Stimulated activated CD4-positive, alpha-beta T cell treated with anti-CD3 and anti-CD28 coated beads, Interleukin-4, amount 100 ng/mL, for 48 hours (primary cell): ENCODE data around the gene BRINP3.
"Not testable (repeated sequence)": the region's sequence is repeated elsewhere in the genome, so short reads cannot be mapped to it uniquely, and the experiment has no call there.

Experiments used
- DNase-seq, 2 donors: peaks; one replicate each; pipeline ENCODE4 v3.0.0-alpha.2; 2020; ENCODE audit warnings: low read depth in 2 of 2

Gene BRINP3

DNA sequence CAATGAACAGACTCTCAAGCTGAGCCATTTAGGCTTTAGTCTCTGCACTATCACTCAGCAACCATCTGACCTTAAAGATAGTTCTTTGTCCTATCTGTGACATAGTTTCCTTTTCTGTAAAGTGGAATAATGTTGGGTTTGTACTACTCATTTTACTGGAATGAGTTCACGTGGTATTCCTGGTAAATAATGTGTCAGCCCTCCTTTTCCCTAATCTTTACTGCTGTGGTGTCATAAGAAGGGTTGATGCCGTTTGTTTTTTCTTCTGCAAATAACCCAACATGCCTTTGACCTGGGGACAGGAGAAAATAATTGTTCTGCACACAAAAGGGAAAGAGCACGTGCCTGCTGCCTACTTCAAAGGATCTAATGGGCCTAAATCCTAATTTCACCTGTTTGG is 297.8 kb downstream of the BRINP3 start:
- no peak for DNase-seq

DNA sequence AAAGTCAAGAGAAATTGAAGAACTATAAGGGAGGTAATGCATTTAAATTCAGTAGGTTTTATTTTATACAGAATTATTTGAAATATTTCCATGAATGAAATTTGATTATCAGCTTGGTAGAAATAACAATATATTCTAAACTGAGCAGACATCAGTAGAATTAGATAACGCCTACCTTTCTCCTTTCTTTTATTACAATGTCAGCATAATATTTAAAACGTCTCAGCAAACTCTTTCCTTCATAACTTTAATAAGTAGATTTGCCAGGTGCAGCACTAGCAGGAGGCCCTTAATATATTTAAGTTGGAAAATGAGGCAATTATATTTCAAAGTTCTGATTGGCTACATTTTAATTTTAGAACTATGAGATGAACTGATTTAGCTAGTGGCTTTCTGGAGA is 298.8 kb downstream of the BRINP3 start:
- no peak for DNase-seq

DNA sequence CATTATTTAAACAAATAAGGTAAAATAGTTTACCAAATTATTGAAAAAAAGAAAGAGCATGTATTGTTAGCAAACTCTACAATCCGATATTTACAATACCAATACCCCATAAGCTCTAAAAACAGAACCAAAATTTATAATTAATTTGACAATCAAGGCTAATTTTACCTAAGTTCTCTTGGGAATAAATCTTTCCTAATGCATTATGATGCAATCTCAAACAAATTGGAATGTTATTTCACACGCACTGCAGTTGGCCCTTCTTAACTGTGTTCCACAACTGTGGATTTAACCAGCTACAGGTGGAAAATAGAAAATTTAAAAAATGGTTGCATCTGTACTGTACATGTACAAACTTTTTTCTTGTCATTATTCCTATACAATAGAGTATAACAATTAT is 300.1 kb downstream of the BRINP3 start:
- no peak for DNase-seq

DNA sequence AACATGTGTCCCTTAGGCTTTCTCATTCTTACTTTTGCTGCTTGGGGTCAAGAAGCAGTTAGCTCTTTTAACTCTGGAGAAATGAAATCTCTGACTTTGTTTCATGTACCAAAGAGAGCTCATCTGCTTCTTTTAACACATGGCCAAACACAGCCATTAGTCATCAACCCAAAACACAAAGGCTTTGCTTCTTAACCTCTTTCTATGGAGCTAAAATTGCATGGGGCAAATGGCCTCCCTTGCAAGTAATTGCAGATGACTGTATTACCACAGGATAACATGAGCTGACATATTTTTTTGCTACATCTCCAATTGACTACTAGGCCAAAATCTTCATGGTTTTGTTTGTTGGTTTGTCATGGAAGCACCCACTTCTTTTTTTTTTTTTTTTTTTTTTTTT is 300.9 kb downstream of the BRINP3 start:
- DNase-seq: no peak

DNA sequence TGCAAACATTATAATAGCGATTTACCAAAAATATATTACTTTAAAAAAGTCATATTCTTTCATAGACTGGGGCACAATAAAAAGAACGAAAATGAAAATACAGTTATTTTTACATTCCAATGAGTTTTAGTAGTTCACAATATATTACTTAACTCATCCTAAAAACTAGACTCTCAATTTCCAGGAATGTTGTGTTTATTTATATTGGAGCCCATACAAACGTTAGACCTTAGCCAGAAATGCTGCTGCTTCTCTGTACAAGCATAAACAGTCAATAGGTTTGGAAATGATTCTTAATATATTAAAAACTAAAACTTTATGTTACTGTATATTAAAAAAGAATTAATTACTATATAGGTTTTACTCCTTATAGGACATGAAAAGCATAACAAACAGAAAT is 302.3 kb downstream of the BRINP3 start:
- no peak for DNase-seq

DNA sequence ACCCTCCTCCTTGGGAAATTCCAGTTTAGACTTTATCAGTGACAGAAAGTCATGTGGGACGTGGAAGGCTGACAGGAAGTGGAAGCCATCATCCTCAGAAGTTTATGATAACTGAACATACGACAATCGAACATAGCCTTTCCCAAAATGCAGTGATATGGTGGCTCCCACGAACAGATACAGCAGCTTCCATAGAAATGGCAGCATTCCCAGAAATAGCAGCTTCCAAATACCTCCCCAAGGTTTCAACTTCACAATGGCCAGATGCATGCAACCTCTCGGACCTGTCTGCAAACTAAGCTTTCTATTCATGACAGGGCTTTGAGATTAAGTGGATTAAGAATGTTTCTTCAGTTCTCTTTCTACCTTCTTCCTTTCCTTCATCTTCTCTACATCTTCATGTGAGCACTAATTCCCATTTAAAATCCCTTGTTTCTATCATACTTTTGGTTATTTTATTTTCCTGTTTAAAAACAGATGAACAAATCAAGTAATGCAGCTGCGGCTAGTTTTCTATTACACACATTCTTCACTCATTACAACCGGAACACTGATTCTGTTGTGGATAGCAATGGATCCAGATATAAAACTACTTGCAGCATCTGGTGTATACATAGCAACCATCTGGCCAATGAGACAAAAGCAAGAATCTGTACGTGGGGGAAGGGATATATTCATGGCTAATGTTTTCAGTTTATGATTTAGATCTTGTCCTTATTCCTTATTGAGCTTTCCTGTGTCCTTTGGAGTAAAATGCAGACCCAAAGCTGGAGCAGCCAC is 304.8 kb downstream of the BRINP3 start:
- no peak for DNase-seq

DNA sequence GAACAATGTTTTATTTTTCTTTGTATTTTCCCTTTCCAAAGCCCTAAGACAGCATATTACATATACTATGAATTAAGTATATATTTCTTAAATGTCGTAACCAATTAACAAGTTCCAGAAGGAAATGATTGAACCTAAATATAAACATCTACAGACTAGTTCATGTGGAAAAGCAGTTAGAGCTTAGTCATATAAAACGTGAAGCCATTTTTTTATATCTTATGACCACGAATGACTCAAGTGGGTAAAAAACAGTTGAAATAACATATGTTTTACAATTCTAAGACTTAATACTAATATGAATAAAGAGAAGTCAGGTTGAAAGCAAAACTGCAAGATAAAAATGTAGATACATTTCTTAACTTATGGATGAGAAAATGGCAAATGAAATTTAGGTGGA is 307.3 kb downstream of the BRINP3 start:
- DNase-seq: no peak

DNA sequence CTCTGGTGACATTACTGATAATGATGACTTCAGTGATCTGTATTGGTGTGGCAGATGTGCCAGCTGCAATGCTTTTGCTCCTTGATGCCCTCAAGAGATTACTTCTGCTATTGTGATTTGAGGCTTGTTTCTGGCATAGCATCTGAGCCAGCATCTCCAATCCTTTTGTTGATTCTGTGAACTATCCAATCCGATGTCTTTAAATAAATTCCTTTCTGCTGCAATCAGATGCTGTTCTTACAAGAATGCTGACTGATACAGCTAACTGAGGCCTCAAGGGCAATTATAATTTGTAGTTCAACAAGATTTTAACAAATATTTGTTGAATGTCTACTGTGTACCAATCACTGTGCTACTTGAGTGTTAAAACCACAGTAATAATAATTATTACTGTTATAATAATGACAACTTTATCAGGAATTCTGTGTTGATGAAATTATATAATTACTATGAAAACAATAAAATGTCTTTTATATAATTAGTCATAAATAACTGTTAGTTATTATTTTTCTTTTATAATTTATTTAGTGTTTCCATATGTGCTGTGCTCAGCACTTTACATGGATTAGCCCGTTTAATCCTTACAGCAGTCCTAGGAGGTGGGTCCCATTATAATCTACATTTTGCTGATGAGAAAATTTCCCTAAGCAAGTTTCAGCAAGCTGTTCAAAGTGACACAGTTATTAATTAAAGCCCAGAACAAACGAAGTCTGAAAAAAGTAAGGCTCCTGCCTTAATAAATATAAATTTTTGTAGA is 308.2 kb downstream of the BRINP3 start:
- no peak for DNase-seq

DNA sequence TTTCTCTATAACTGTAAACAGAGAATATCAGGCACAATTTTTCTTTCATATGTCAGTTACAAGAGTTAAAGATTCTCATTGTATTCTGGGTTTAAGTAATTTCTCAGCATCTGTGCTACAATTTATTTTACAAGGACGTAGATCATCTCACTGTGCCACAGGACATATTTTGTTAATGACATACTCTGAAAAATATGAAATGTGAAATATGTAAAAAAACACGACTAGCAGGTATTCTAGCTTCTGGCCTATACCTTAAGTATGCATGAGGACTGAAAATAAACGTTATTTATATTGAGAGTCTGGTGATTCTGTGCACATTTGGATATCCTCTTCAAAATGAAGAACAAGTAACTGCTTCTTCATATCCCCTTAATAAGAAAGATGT is 308.8 kb downstream of the BRINP3 start:
- DNase-seq: no peak

DNA sequence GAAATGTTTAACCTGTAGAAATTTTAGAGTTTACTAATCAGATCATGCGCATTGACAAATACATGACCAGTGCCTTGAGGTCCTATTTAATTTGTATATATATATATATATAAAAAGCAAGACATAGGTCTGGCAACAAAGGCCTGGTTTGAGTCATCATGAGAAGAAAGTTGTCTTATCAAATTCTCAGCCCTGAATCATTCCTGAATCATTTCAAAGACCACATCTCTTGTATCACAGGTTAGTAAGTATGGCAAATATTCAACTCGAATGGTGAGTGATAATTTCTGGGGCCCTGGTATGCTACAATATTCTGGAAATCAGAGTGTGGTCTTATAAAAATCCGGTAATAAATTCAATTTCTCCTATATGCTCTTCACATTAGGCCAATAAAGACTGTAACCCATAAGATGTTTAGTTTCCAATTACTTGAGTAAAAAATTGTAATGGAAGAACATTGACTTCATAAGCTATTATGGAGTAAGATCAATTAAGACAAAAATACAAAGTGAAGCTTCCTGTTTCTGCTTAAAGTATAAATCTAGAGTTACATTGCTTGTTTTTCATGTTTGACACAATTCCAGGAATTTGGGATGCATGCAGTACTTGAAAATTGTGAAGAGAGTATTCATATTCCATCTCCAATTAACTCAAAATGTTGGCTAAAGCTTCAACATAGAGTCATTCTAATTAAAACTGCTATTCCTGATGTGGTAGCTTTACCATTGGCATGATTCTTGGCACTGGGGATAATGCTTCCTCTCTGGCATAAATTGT is 309.4 kb downstream of the BRINP3 start:
- no peak for DNase-seq

DNA sequence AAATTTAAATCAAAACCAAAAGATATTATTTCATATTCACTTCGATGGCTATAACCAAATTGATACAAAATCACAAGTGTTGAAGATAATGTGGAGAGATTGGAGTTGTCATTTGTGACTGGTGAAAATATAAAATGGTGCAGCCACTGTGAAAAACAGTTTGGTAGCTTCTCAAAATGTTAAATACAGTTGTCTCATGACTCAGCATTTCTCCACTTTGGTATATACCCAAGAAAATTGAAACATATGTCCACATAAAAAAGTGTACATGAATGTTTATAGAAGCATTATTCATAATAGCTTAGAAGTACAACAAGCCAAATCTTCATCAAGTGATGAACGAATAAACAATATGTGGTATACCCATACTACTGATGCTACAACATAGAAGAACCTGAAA is 318.5 kb downstream of the BRINP3 start:
- no peak for DNase-seq

DNA sequence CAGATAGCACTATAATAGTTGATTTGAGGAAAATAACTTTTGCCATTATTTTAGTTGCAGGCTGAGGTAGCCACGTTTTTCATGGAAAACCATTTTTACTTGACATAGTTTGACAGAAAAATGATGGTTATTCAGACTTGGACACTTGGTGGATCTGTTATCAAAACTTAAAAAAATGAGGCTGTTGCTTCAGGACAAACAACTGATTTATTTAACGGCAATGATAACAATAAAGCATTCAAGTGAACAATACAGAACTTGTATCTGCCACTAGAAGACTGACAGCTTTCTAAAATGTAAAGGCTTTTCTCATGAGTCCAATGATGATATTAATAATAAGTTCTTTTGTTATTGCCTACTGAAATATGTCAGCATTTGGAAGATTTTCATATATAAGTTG is 322.9 kb downstream of the BRINP3 start:
- DNase-seq: no peak

DNA sequence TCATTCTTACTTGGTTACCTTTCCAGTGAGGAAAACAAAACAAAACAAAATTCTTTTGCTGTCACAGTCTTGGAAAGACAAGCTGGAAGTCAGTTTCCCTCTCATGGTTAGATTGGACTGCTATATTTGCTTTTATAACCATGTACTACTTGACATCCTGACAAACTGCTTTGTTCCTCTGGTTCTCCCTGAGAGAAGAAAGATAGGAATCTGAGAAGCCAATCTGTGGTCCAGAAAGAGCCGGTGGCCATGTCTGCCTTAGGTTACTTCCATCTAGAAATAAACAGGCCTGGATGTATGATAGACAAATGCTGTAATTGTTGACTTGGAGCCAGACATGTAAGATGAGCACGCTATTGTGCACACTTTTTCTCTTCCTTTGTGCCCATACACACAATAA is 330.0 kb downstream of the BRINP3 start:
- no peak for DNase-seq

DNA sequence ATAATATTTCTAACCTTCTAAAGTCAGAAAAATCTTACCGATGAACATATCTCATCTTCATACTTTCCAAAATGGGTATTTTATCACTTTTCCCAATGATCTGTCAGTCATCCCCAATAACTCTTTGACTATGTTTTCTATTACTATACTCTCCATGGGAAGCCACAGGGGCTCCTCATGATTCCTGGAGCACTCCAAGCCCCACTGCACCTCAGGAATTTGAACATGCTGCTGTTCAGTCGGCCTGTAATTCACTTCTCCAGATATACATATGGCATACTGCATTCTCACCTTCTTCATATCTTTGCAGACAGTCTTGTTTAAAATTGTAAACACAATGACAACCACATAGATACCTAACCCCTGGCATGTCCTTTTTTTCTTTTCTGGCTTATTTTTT is 333.0 kb downstream of the BRINP3 start:
- no peak for DNase-seq

DNA sequence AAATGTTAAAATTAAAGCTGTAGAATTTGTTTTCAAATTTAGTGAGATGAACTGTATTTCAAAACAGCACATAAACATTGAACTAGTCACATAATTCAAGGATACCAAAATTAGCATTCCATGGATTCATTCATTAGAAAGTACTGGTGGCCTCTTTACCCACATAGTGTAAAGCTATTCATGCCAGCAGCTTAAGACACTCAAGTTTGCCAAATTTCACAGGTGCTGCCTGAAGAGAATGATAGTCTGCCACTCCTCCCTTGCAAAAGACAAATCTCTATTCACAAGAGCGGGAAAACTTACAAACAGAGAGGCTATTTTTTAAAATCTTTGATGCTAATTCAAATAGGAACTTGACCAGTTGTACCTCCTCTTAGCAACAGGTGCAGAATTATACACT is 337.0 kb downstream of the BRINP3 start:
- no peak for DNase-seq

DNA sequence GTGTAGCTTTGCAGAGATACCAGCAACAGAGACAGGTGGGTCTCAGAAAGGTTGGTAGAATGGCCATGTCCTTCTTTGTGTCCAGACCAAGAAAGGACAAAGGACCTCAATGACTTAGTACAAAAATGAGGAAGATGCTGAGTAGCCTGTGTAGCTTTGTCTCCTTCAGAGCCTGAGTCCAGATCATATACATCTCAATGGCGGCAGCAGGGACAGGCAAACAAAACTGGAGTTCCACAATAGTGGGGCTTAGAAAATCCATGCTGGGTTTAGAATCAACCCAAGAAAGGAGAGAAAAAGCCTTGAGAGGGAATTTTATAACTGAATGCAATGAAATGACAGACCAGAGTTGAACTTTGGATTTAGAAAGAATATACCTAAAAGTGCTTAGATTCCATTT is 339.0 kb downstream of the BRINP3 start:
- no peak for DNase-seq

DNA sequence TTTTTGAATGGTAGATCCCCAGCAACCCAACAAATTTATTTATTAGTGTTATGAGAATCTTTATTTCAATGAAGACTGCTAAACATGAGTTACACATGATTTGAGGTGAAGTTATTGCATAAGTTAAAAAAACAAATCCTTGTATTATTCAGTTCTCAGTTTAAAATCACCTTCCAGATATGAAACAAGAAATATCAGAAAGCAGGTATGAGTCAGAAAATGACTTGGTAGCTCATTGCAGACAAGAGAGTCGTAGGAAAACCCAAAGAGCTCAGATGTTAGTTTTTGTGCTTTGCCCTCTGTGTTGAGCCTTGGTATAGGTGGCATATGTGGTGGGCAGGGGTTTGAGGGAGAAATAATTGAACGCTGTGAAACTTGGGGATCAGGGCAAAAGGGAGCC is 339.4 kb downstream of the BRINP3 start:
- no peak for DNase-seq

DNA sequence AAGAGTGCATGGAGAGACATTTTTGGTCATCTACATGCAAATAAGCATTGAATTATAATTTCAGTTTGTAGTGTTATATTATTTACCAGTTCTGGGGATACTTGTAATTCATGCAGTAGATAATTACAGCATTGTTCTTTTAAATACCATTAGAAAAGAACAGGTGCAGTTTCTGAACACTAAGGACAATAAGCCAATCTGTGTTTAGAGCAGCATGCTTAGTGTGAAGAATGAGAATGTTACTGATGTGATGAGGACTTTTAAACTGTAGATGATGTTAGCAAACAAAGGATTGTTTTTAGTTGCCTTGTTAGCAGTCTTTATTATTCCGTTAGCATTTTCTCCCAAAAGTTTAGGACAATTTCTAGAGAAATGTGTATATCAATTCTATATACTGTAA is 348.3 kb downstream of the BRINP3 start:
- DNase-seq: no peak

DNA sequence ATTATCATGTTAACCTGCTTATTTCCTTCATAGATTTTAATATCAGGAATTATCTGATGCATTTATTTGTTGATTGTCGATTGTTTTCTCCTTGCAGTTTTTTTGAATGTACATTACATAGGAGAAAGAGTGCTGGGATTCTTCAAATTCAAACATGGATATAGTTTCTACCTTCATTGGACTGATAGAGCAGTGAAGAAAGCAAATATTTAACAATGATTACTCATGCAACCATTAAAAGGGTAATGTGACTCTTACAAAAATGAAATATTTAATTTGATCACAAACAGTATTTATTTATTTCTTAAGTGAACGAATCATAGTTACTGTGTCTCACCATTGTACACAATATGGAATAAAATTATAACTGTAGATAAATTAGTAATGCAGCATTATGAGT is 350.9 kb downstream of the BRINP3 start:
- no peak for DNase-seq

DNA sequence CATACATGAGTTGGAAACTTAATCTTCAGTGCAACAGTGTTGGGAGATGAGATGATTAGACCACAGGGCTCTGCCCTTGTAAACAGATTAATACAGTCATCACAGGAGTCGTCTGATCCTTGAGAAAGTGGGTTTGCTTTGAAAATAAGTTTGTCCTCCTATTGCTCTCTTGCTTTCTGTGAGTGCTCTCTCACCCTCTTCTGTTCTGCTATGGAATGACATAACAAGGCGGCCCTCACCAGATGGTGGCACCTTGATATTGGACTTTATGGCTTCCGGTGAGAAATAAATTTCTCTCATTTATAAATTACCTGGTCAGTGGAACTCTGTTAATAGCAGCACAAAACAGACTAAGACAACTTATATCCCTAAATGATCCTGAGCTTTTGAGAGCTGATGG is 353.6 kb downstream of the BRINP3 start:
- no peak for DNase-seq

DNA sequence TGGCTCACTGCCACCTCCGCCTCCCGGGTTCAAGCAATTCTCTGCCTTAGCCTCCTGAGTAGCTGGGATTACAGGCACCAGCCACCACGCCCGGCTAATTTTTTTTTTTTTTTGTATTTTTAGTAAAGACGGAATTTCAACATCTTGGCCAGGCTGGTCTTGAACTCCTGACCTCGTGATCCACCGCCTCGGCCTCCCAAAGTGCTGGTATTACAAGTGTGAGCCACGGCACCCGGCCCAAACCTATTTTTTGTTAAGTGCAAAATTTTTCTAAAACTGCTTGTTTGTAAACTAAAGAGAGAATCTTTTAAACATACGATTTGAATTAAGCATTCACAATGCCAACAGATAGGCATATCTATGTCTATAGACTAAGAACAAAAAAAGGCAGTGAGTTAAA is 357.1 kb downstream of the BRINP3 start:
- DNase-seq: not testable (repeated sequence)

DNA sequence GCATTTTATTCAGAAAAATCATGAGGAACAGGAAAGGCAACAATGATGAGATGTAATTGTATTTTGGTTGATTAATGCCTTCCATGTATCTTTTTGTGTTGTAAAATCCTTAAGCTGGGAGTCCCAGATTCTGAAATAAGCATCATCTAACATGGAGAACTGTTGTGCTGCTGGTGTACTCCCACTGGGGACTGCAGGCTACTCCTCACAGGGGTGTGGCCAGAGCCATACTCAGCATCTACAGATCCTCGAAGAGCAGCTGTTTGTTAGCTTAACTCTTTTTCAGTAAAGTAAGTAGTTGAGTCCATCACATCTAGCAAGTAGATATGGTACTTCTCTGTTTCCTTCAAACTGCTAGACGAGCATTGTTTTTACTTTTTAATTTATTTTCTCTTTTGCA is 358.0 kb downstream of the BRINP3 start:
- DNase-seq: no peak

DNA sequence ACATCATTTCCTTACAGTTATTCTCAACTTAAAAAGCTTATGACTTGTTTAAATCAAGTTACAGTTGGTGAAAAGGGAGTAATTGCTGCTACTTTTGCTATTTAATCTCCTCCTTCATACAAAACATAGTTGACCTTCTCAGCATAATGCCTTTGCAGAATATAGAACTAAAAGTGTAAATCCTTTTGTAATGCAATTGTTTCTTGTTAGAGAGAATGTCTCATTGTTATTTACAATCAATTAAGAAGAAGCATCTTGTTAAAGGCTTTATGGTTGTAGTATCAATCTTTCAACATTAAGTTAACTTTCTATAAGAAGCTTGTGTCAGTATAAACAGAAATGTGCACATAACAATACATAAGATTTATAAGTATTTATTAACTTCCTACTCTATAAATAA is 360.7 kb downstream of the BRINP3 start:
- DNase-seq: no peak
